GM13976 (cell line): ENCODE data around the gene TNK2.
"Not testable (repeated sequence)": the region's sequence is repeated elsewhere in the genome, so short reads cannot be mapped to it uniquely, and the experiment has no call there.

Experiments used
- DNase-seq: peaks from one replicate; pipeline ENCODE4 v3.0.0; 2012; ENCODE audit warnings: low spot score
- in situ Hi-C: fragments of 300-500 bp; cut with MboI; formaldehyde crosslinking; loops from one replicate; pipeline ENCODE4 v1.12.0; 2022; ENCODE audit warnings: low sequenced_read_pairs, mixed read lengths, inconsistent platforms; ENCODE audit not compliant: unreplicated experiment
- TF ChIP-seq, protein P1 (sequence below): IDR thresholded peaks from 2 replicates; pipeline ENCODE4 v1.5.1; 2012; ENCODE audit warnings: borderline replicate concordance, mild to moderate bottlenecking; ENCODE audit not compliant: insufficient read depth; ENCODE audit errors: extremely low read depth, missing control alignments, control extremely low read depth

The TNK2 gene

GRCh38 chr3:195828762-195829161 lies 79.6 kb downstream of the TNK2 start:
- in situ Hi-C loops = no loop called here
- TF ChIP-seq, protein P1, sequence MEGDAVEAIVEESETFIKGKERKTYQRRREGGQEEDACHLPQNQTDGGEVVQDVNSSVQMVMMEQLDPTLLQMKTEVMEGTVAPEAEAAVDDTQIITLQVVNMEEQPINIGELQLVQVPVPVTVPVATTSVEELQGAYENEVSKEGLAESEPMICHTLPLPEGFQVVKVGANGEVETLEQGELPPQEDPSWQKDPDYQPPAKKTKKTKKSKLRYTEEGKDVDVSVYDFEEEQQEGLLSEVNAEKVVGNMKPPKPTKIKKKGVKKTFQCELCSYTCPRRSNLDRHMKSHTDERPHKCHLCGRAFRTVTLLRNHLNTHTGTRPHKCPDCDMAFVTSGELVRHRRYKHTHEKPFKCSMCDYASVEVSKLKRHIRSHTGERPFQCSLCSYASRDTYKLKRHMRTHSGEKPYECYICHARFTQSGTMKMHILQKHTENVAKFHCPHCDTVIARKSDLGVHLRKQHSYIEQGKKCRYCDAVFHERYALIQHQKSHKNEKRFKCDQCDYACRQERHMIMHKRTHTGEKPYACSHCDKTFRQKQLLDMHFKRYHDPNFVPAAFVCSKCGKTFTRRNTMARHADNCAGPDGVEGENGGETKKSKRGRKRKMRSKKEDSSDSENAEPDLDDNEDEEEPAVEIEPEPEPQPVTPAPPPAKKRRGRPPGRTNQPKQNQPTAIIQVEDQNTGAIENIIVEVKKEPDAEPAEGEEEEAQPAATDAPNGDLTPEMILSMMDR = no peak
- no peak for DNase-seq

- TF ChIP-seq, protein P1 = no peak
- DNase-seq = no peak
- in situ Hi-C loops = no loop called here
Observed at GRCh38 chr3:195825857-195826804, 82.2 kb downstream of the TNK2 start.

DNA sequence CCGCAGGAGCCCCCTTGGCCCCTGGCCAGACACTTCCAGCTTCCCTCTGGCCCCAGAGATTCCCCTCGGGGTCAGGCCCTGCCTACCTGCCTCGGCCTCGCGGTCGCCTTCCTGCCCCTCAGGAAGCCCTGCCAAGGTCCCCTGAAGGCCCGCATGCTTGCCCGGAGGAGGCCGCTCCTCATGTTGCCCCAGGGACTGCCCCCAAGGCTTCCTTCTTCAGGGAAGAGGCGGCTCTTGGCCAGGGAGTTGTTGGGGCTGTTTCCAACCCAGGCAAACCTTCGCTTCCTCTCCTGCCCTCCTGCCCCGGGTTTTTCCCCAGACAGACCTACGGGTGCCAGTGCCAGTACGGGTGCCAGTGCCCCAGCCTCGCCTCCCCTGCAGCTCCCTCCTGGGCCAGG lies 83.2 kb downstream of the TNK2 start:
- in situ Hi-C loops = no loop called here
- no peak for DNase-seq
- TF ChIP-seq, protein P1 = no peak

GRCh38 chr3:195824425-195825190 lies 83.7 kb downstream of the TNK2 start:
- in situ Hi-C loops = not testable (repeated sequence)

GRCh38 chr3:195823999-195824398 lies 84.4 kb downstream of the TNK2 start:
- in situ Hi-C loops = no loop called here
- DNase-seq = no peak
- TF ChIP-seq, protein P1 = no peak

More at GRCh38 chr3:195824425-195825190, 83.7 kb downstream of the TNK2 start:
- DNase-seq = not testable (repeated sequence)

DNA sequence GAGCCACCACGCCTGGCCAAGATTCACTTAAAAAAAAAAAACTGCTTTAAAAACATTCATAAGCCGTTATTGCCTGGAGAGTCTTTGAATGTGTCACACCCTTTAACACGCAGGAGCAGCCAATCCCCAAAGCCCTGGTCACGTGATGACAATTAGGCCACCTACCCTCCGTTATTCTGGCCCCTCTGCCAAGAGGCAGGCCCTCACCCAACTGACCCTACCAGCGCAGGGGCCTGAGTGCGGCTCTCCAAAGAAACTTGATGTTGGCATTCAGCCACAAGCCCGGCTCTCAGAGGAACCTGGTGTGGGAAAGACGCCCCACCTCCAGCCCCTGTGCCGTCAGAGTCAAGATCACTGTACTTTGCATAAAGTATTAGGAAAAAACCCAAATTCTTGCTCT lies 85.1 kb downstream of the TNK2 start:
- DNase-seq = no peak
- TF ChIP-seq, protein P1 = no peak
- in situ Hi-C loops = no loop called here
